Neural cell (in vitro differentiated cells): ENCODE data around the gene TXLNG. TPM values are rescaled to one million over a fixed set of nuclear protein-coding genes. Genes with fewer than 3 reads are reported as not detected.

ENCODE experiments used
- H2AFZ ChIP-seq: fragments of 200-600, 300-800 bp; sonication (generic), shearing (Covaris generic); 2 replicates; pipeline ENCODE4 v1.6.0; 2014; ENCODE audit warnings: low read depth, mild to moderate bottlenecking, antibody characterized with exemption, low read length, moderate library complexity
- H3F3A ChIP-seq: fragments of 200-600 bp; shearing (Covaris generic); 2 replicates; pipeline ENCODE4 v1.6.1; 2016; ENCODE audit warnings: mild to moderate bottlenecking, moderate library complexity, mixed read lengths, antibody characterized with exemption, low read length; ENCODE audit not compliant: insufficient read depth, poor library complexity, severe bottlenecking
- H3K27ac ChIP-seq: fragments of 200-600, 300-800 bp; sonication (generic), shearing (Covaris generic); 2 replicates; pipeline ENCODE4 v1.5.1; 2014; ENCODE audit warnings: mild to moderate bottlenecking, low read length, moderate library complexity
- H3K27me3 ChIP-seq: fragments of 300-800, 200-600 bp; sonication (generic), shearing (Covaris generic); 2 replicates; pipeline ENCODE4 v1.6.0; 2014; ENCODE audit warnings: mild to moderate bottlenecking, low read depth, low read length, moderate library complexity; ENCODE audit not compliant: insufficient read depth
- H3K36me3 ChIP-seq: fragments of 300-800, 200-600 bp; sonication (generic), shearing (Covaris generic); 2 replicates; pipeline ENCODE4 v1.5.1; 2014; ENCODE audit warnings: mild to moderate bottlenecking, antibody characterized with exemption, low read length, moderate library complexity; ENCODE audit not compliant: insufficient read depth
- H3K4me2 ChIP-seq: fragments of 300-800, 200-600 bp; sonication (generic), shearing (Covaris generic); 2 replicates; pipeline ENCODE4 v1.6.0; 2014; ENCODE audit warnings: mild to moderate bottlenecking, low read length
- H3K4me3 ChIP-seq: fragments of 300-800, 200-600 bp; sonication (generic), shearing (Covaris generic); 2 replicates; pipeline ENCODE4 v1.5.1; 2014; ENCODE audit warnings: mild to moderate bottlenecking, low read length, moderate library complexity
- H3K79me2 ChIP-seq: fragments of 200-600 bp; shearing (Covaris generic); replicated peaks from 2 replicates; pipeline ENCODE4 v1.6.0; 2014; ENCODE audit warnings: mild to moderate bottlenecking, low read length, moderate library complexity; ENCODE audit not compliant: insufficient read depth
- H3K9ac ChIP-seq: fragments of 300-800, 200-600 bp; sonication (generic), shearing (Covaris generic); 2 replicates; pipeline ENCODE4 v1.6.1; 2016; ENCODE audit warnings: mild to moderate bottlenecking, low read length, mixed read lengths
- H3K9me2 ChIP-seq: fragments of 200-600 bp; shearing (Covaris generic); 2 replicates; pipeline ENCODE4 v1.6.1; 2016; ENCODE audit warnings: mild to moderate bottlenecking, low read length, mixed read lengths; ENCODE audit not compliant: insufficient read depth
- H3K9me3 ChIP-seq: fragments of 200-600, 300-800 bp; sonication (generic), shearing (Covaris generic); 2 replicates; pipeline ENCODE4 v1.6.1; 2016; ENCODE audit warnings: mild to moderate bottlenecking, mixed run types, low read length, moderate library complexity, mixed read lengths
- H4K20me1 ChIP-seq: fragments of 200-600 bp; shearing (Covaris generic); 2 replicates; pipeline ENCODE4 v1.6.1; 2016; ENCODE audit warnings: mild to moderate bottlenecking, mixed run types; ENCODE audit not compliant: insufficient read depth
- EP300 ChIP-seq: fragments of 450-650 bp; conservative IDR thresholded peaks from 2 replicates; pipeline ENCODE4 v1.6.1; 2014; ENCODE audit warnings: antibody characterized with exemption, mild to moderate bottlenecking, moderate library complexity; ENCODE audit not compliant: poor library complexity, severe bottlenecking
- EZH2 ChIP-seq: fragments of 200-600, 300-800 bp; shearing (Covaris generic), sonication (generic); IDR thresholded peaks from 2 replicates; pipeline ENCODE4 v1.6.1; 2014; ENCODE audit warnings: antibody characterized with exemption, low read length, borderline replicate concordance, mild to moderate bottlenecking; ENCODE audit not compliant: insufficient read depth, poor library complexity, severe bottlenecking
- MXI1 ChIP-seq: fragments of 450-650 bp; conservative IDR thresholded peaks from 2 replicates; pipeline ENCODE4 v1.6.1; 2014; ENCODE audit warnings: antibody characterized with exemption, mild to moderate bottlenecking; ENCODE audit not compliant: poor library complexity, severe bottlenecking
- POLR2AphosphoS5 ChIP-seq: IDR thresholded peaks from 2 replicates; pipeline ENCODE4 v1.6.1; 2012
- RAD21 ChIP-seq: fragments of 450-650 bp; conservative IDR thresholded peaks from 2 replicates; pipeline ENCODE4 v1.6.1; 2014; ENCODE audit warnings: antibody characterized with exemption, mild to moderate bottlenecking, moderate library complexity
- SMC3 ChIP-seq: fragments of 450-650 bp; conservative IDR thresholded peaks from 2 replicates; pipeline ENCODE4 v1.6.1; 2014; ENCODE audit warnings: antibody characterized with exemption, mild to moderate bottlenecking, moderate library complexity; ENCODE audit not compliant: poor library complexity
- TAF1 ChIP-seq: IDR thresholded peaks from 2 replicates; pipeline ENCODE4 v1.6.1; 2012; ENCODE audit warnings: low read depth
- polyA plus RNA-seq: library from polyadenylated mRNA; depleted of rRNA; stranded (reverse); fragments of >200 nt; gene quantifications from 2 replicates; pipeline ENCODE4 v1.2.3, GENCODE V29; 2014
- TF ChIP-seq, protein P1 (sequence below): IDR thresholded peaks from 2 replicates; pipeline ENCODE4 v1.6.1; 2012; ENCODE audit warnings: borderline replicate concordance
- TF ChIP-seq, protein P2 (sequence below): fragments of 450-650 bp; IDR thresholded peaks from 2 replicates; pipeline ENCODE4 v1.5.1; 2014; ENCODE audit warnings: antibody characterized with exemption, mild to moderate bottlenecking, moderate library complexity; ENCODE audit not compliant: poor library complexity, severe bottlenecking

The TXLNG gene
- polyA plus RNA-seq, 1 donor from 2014 or later = 24.2 TPM

DNA sequence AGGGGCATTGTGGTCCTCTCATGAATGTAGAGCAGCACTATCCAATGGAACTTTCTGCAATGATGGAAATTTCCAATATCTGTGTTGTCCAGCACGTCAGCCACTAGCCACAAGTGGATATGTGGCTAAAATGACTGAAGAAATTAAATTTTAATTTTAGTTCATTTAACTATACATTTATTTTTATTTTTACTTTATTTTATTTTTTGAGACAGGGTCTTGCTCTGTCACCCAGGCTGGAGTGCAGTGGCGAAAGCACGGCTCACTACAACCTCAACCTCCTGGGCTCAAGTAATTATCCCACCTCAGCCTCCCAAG is 97.2 kb downstream of the TXLNG start:
- no peaks in the 10 kb centered on the region for H3K79me2 ChIP-seq
- H3K9me3 ChIP-seq = no peaks in the 10 kb centered on the region
- H4K20me1 ChIP-seq = no peaks in the 10 kb centered on the region
- no peaks in the 10 kb centered on the region for H3K36me3 ChIP-seq
- H3K9me2 ChIP-seq = no peaks in the 10 kb centered on the region
- H2AFZ ChIP-seq = no peak overlapping the region
- no peaks in the 10 kb centered on the region for H3K27me3 ChIP-seq
- H3F3A ChIP-seq = no peaks in the 10 kb centered on the region
- no peak overlapping the region for H3K27ac ChIP-seq
- TF ChIP-seq EZH2 = no peak
- TF ChIP-seq, protein P1, sequence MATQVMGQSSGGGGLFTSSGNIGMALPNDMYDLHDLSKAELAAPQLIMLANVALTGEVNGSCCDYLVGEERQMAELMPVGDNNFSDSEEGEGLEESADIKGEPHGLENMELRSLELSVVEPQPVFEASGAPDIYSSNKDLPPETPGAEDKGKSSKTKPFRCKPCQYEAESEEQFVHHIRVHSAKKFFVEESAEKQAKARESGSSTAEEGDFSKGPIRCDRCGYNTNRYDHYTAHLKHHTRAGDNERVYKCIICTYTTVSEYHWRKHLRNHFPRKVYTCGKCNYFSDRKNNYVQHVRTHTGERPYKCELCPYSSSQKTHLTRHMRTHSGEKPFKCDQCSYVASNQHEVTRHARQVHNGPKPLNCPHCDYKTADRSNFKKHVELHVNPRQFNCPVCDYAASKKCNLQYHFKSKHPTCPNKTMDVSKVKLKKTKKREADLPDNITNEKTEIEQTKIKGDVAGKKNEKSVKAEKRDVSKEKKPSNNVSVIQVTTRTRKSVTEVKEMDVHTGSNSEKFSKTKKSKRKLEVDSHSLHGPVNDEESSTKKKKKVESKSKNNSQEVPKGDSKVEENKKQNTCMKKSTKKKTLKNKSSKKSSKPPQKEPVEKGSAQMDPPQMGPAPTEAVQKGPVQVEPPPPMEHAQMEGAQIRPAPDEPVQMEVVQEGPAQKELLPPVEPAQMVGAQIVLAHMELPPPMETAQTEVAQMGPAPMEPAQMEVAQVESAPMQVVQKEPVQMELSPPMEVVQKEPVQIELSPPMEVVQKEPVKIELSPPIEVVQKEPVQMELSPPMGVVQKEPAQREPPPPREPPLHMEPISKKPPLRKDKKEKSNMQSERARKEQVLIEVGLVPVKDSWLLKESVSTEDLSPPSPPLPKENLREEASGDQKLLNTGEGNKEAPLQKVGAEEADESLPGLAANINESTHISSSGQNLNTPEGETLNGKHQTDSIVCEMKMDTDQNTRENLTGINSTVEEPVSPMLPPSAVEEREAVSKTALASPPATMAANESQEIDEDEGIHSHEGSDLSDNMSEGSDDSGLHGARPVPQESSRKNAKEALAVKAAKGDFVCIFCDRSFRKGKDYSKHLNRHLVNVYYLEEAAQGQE = no peak
- no peak for TF ChIP-seq POLR2AphosphoS5
- no peak for TF ChIP-seq TAF1
- no peak for TF ChIP-seq RAD21
- TF ChIP-seq MXI1 = no peak
- TF ChIP-seq, protein P2, sequence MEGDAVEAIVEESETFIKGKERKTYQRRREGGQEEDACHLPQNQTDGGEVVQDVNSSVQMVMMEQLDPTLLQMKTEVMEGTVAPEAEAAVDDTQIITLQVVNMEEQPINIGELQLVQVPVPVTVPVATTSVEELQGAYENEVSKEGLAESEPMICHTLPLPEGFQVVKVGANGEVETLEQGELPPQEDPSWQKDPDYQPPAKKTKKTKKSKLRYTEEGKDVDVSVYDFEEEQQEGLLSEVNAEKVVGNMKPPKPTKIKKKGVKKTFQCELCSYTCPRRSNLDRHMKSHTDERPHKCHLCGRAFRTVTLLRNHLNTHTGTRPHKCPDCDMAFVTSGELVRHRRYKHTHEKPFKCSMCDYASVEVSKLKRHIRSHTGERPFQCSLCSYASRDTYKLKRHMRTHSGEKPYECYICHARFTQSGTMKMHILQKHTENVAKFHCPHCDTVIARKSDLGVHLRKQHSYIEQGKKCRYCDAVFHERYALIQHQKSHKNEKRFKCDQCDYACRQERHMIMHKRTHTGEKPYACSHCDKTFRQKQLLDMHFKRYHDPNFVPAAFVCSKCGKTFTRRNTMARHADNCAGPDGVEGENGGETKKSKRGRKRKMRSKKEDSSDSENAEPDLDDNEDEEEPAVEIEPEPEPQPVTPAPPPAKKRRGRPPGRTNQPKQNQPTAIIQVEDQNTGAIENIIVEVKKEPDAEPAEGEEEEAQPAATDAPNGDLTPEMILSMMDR = no peak
- TF ChIP-seq SMC3 = no peak
- TF ChIP-seq EP300 = no peak
- peak overlapping the region; percentile 57 for H3K4me3 ChIP-seq
- no peak overlapping the region for H3K4me2 ChIP-seq
- no peak overlapping the region for H3K9ac ChIP-seq

DNA sequence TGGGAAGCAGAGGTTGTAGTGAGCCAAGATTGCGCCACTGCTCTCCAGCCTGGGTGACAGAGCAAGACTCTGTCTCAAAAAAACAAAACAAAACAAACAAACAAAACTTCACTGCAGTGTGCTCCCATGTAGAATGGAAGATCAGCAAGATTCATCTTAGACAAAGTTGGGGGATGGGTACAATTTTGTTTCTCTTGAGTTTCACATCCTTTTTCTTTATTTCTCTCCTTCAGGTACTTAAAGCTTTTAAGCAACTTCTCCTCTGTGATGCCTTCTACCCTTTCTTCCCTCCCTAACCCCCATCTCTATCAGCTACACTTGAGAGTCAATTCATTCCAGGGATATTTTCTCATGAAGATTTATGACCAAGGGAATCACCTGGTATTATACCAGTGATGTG is 99.4 kb downstream of the TXLNG start:
- H3K79me2 ChIP-seq = no peaks in the 10 kb centered on the region
- H3K9me2 ChIP-seq = no peaks in the 10 kb centered on the region
- H3K4me2 ChIP-seq = no peak overlapping the region
- no peak overlapping the region for H3K9ac ChIP-seq
- TF ChIP-seq POLR2AphosphoS5 (no peak), EZH2 (no peak), SMC3 (no peak), TAF1 (no peak), MXI1 (no peak), RAD21 (no peak), EP300 (no peak)
- TF ChIP-seq, protein P1 = no peak
- TF ChIP-seq, protein P2 = no peak
- H3K4me3 ChIP-seq = no peak overlapping the region
- H3K36me3 ChIP-seq = no peaks in the 10 kb centered on the region
- H3K27me3 ChIP-seq = no peaks in the 10 kb centered on the region
- no peak overlapping the region for H3K27ac ChIP-seq
- H3F3A ChIP-seq = no peaks in the 10 kb centered on the region
- no peak overlapping the region for H2AFZ ChIP-seq
- no peaks in the 10 kb centered on the region for H3K9me3 ChIP-seq
- no peaks in the 10 kb centered on the region for H4K20me1 ChIP-seq
